Stimulated activated CD4-positive, alpha-beta T cell treated with anti-CD3 and anti-CD28 coated beads, Interleukin-4, amount 100 ng/mL, for 1 hour (primary cell): ENCODE data around the gene OTULIN.

Experiments
- DNase-seq: peaks from one replicate; pipeline ENCODE4 v3.0.0-alpha.2; 2020

The OTULIN gene

GRCh38 chr5:14744296-14745187, 80.0 kb downstream of the OTULIN start:
- DNase-seq: no peak

- no peak for DNase-seq
These were observed 80.7 kb downstream of the OTULIN start for GRCh38 chr5:14745188-14745563.

GRCh38 chr5:14745753-14746152, 81.2 kb downstream of the OTULIN start:
- DNase-seq: no peak

- no peak for DNase-seq
These were observed 83.8 kb downstream of the OTULIN start for GRCh38 chr5:14748180-14748900.
